Measurements from ENCODE around the gene SHISA8.
"Not testable (repeated sequence)": the region's sequence is repeated elsewhere in the genome, so short reads cannot be mapped to it uniquely, and the experiment has no call there.

Gene SHISA8

DNA sequence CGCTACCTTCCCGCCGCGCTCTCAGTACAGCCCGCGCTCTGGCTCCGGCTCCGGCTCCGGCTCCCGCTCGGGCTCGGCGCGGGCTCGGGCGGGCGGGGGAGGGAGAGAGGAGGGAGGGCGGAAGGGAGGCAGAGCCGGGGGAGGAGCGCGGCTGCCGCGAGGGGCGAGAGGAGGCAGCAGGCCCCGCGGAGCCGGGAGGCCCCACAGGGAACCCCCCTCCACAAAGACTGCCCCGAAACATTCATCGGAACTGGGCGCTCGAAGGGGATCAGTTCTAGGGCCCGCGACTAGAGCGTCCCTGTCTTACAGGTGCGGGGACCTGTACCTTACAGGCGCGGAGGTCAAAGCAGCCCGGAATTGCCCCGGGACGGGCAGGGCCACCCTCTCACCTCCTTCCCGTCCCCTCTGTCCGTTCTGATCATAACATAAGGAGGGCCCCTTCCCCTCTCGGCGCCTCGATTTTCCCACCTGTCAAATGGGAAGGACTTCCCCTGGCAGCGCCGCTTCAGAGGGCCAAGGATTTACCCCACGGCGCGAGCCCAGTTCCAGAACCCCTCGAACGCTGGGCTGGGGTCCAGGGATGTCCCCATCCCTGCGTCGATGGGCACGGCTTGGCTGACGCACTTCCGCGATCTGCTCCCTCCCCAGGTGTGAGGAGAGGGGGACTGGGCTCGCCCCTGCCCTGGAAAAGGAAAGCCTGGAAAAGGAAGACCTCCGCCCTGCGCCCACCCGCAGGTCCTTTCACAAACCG is at the start of gene SHISA8:
Gene SHISA8 (minus strand): TSS at position 40 of the 751 bp plus-strand sequence. CDS start 407 bp downstream, outside the sequence.
- DNase-seq (ENCODE audit: low read depth in 2 of 2, low spot score in 1 of 2): peak; percentile 33 to 47

DNA sequence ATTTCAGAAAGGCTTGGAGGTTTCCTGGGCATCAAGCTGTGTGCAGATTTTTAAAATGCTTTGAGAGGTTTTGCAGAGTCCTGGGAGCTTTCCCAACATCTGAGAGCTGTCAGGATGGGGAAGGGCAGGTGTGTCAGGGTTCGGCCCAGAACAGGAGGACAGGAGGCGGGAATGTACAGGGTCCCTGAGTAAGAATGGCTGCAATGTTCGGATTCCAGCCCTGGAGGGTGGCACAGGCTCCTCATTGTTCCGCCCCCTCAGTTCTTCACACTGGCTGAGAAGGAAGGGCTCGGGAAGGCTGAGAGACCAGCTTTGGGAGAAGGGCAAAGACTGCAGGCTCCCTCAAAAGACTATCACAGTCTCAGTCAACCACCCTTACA is 49.2 kb upstream of the SHISA8 start:
- DNase-seq (ENCODE audit: low read depth in 2 of 2, low spot score in 1 of 2): no peak

DNA sequence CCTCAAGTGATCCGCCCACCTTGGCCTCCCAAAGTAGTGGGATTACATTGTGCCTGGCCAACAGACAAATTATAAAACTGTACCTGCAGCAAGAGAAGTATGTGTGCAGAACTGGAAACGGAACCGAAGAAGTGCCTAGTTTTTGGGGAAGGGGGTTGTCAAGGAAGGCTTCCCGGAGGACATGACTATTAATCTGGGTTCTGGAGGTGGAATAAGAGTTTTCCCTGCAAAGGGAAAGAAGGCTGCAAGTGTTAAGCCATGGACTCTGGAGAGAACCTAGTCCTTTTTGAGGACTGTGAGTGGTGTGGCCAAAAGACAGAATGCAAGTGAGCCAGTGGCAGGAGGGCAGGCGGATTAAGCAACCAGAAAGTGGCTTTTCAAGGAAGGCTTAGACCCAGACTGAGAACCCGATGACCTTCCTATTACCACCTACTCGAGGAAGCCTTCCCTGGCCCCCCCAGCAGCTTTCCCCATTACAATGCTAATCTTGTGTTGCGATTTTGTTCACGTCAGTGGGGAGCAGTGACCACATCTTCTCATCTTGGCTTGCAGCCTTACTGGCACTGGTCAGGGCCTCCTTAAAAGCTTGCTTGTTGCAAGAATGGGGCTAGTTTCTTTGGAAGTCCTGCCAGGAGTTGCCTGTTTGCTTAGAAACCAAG is 48.7 kb upstream of the SHISA8 start:
- no peak for DNase-seq (ENCODE audit: low read depth in 2 of 2, low spot score in 1 of 2)

DNA sequence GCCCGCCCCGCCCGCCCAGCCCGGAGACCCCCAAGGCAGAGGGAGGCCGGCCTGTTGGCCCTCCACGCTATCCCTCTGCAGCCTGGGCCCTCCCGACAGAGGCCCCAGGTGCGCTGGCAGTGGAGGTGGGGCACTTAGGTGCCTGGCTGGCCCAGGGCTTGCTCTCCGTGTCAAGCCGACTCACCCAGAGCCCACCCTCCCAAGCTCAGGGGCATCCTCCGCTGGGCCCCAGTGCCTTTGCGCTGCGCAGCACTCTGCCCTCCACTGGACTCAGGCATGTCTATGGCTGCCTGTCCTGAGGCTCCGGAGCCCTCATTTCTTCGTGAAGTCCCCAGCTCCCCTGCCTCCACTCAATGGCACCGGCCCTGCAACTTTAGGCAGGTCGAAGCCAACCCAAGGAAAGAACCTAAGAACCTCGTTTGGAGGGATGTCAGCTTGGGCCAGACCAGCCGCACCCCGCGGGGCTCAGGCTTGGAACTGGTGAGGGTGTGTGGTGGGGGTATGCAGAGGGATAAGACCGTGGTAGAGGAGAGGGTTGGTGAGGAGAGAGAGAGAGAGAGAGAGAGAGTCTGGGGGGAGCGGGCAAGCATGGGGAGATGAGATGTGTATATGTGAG is 43.2 kb upstream of the SHISA8 start:
- no peak for DNase-seq (ENCODE audit: low read depth in 2 of 2, low spot score in 1 of 2)

DNA sequence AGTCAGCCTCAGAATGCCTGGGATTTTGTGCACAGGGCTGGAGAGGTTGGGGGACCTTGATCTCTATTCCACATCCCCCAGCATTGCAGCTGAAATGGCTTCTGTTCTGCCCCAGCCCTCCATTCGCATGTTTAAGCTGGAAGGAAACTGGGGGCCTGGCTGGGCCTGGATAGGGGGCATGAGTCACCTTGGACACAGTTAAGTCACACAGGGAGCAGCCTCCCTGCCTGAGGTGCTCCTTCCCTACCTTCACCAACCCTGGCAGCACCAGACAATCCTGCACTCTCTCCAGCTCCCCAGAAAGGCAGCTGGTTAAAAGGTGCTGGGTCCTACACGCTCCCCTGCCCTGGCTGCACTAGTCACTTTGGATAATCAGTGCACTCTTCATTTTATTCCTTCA is 37.8 kb upstream of the SHISA8 start:
- DNase-seq (ENCODE audit: low read depth in 2 of 2, low spot score in 1 of 2): no peak

DNA sequence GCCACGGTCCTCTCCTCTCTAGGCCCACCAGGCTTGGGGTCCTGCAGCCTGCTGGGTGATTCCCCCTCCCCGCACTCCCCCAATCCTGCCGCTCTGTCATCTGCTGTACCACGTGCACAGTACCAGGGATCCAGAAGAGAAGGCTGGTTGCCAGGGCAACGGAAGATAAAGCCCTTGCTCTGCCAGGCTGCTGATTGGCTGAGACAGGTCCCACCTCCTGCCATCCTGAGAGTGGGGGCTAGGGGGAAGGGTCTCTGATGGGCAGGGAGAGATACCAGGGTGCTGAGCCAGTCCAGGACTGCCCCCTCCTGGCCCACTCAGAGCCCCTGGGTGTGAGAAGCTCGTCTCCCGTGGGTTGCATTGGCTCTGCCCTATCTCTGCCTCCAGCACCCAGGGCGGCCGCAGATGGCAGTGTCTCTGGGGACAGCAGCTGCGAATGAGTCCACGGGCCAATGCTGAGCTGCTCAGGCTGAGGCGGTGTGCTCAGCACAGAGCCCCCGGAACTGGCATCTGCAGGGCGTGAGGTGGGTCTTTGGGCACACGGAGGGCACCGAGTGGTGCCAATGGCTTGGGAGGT is 37.1 kb upstream of the SHISA8 start, which contains the start of gene SMIM45:
Gene SMIM45 (plus strand): TSS at position 253 of the 577 bp plus-strand sequence.
- no peak for DNase-seq (ENCODE audit: low read depth in 2 of 2, low spot score in 1 of 2)

DNA sequence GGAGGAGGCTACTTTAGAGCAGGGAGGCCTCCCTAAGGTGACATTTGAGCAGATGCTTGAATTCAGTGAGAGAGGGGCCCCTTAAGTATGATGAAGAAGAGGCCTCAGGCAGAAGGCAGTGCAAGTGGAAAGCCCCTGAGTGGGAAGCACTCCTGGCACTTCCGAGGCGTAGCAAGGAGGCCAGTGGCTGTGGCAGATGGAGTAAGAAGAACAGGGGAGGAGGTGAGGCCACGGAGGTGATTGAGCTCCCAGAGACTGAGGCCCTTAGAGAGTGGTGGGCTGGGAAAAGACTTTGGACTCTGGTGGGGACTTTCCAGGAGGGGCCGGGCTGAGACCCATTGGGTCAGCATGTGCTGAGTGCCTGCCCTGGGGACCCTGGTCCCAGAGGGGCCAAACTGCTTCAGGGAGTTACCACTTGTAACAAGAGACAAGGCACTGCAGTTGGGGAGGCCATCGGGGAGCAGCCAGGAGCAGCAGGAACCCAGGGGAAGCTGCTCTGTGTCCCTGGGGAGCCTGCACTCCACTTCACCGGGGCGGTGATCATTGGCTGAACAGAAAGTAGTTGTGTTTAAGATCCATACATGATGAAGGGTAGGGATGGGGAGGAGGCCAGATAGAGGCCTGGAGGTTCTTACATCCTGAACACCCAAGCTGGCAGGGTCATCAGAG is 34.6 kb upstream of the SHISA8 start:
- no peak for DNase-seq (ENCODE audit: low read depth in 2 of 2, low spot score in 1 of 2)

DNA sequence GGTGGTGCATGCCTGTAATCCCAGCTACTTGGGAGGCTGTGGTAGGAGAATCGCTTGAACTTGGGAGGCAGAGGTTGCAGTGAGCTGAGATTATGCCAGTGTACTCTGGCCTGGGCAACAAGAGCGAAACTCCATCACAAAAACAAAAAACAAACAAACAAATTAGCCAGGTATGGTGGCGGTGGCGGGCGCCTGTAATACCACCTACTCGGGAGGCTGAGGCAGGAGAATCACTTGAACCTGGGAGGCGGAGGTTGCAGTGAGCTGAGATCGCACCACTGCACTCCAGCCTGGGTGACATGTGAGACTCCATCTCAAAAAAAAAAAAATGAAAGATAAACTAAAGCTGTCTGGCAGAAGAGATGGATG is 34.0 kb upstream of the SHISA8 start:
- not testable (repeated sequence) for DNase-seq (ENCODE audit: low read depth in 2 of 2, low spot score in 1 of 2)

DNA sequence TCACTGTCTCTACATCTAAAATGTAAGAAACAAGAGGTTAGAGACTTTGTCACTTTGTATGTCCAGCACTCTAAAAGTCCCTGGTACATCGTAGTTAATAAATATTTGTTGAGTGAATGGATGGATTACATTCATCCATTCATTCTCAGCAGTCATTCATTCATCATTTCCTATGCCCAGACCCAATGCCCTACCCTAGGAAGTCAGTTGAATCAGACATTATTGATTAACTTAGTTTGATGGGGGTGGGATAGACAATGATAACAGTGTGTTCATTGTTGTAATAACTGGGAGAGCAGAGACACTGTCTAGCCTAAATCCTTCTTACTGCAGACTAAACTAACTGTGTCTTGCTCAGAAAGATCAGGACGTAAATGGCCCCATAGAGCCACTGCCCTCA is 33.3 kb upstream of the SHISA8 start:
- DNase-seq (ENCODE audit: low read depth in 2 of 2, low spot score in 1 of 2): no peak

DNA sequence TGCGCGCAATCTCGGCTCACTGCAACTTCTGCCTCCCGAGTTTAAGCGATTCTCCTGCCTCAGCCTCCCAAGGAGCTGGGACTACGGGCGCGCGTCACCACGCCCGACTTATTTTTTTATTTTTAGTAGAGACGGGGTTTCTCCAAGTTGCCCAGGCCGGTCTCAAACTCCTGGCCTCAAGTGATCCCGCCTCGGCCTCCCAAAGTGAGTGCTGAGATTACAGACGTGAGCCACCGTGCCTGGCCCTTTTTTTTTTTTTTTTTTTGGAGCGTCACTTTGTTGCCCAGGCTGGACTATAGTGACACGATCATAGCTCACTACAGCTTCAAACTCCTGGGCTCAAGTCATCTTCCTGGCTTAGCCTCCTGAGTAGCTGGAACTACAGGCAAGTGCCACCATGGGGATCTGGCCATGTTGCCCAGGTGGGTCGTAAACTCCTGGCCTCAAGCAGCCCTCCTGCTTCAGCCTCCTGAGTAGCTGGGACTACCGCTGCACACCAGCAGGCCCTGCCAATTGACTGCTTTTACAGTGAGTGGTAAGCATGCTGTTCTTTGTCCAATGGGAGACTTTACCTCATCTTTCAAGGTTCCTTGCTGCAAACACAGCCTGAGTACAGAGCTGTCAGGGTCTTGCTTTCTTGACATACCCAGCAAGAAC is 32.7 kb upstream of the SHISA8 start:
- no peak for DNase-seq (ENCODE audit: low read depth in 2 of 2, low spot score in 1 of 2)

DNA sequence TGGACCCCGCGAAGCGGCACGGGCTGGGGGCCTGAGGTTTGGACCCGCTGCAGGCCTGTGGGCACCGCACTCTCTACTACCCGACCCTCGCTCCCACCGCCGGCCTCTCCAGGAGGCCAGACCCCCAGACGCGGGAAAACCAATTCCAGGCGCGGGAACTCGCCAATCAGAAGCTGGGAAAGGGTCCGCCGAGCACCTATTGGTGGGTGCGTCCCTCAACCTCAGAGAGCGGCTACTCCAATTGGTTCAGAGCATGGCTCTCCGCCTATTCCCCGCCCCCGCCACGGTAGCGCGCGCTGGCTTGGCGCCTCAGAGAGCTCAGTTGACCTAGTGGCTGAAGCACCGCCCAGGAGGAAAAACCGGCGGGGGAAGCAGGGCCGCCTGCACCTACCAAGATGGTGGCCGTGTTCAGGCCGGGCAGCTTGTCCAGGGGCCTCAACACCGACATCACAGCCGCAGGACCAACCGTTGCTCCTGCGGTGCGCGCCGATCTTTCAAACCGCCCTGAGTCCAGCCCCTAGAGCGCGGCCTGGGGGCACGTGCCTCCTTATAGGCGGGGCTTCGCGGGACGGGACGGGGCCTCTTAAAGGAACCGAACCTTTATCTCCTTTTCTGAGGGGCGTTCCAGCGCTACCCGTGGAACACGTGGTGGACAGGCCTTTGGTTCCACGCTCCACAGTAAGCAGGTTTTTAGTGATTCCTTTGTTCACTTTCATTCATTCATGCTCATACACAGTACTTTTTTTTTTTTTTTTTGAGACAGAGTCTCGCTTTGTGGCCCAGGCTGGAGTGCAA is 32.0 kb upstream of the SHISA8 start, which contains the start of gene CENPM:
Gene CENPM (minus strand): TSS at position 524 of the 795 bp plus-strand sequence. CDS start 76 bp downstream, at position 448.
- DNase-seq (ENCODE audit: low read depth in 2 of 2, low spot score in 1 of 2): peak; percentile 67 to 72

DNA sequence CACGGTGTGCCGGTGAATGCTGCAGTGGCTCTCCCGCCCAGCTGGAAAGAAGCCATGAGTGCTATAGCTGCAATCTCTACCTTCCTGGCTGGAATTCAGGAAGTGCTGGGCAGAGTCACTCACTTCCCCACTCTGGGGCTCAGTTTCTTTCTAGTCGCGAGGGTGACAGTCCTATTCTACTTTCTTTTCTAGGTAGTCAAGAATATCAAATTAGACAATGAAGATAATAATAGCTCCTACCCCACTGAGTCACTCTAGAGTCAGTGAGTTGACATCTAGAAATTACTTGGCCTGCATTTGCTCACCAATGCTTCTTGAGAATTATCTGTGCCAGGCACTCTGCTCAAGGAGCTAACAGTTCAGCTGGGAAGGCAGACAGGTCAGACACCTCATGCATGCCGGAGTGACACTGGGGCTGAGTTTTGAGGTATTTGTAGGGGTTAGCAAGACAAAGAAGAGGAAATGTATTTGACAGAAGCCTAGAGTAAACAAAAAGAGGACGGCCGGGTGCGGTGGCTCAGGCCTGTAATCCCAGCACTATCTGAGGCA is 28.9 kb upstream of the SHISA8 start:
- no peak for DNase-seq (ENCODE audit: low read depth in 2 of 2, low spot score in 1 of 2)

DNA sequence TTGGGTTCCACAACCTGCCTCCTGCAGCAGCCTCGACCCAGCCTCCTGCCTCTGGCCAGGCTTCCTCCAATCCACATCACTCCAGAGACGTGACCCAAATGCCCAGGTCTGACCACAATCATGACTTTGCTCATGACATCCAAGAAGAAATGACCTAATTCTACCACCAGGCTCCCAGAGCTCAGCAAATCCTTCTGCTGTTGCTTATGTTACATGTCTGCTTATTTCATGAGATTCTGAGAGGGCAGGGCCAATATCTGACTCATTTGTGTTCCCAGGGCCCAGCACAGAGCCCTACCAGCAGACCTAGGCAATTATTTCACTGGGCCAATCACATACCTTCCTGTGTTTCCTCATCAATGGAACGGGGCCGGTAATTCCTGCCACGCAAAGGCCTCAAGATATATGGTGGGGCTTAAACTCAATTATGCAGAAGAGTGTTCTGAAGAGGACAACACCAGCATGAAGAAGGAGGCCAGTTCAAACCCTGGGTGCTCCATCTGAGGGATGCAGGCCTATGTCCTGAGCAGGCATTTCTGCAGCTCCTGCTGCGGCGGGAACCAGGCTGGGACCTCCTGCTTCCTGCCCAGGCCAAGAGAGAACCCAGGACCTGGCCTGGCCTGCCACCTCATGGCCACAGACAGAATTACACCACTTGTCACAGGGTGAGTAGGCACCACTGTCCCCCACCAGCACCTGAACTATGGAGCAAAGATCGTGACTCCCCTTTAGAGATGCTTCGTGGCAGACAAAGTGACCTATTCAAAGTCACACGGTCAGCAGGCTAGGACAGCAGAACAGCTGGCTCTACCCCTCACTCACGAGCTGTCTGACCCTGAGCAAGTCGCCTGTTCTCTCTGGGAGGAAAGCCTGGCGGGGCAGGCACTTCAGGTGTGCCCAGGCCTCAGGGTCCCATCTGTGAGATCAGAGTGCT is 26.2 kb upstream of the SHISA8 start:
- peak; percentile 64 to 66 for DNase-seq (ENCODE audit: low read depth in 2 of 2, low spot score in 1 of 2)

DNA sequence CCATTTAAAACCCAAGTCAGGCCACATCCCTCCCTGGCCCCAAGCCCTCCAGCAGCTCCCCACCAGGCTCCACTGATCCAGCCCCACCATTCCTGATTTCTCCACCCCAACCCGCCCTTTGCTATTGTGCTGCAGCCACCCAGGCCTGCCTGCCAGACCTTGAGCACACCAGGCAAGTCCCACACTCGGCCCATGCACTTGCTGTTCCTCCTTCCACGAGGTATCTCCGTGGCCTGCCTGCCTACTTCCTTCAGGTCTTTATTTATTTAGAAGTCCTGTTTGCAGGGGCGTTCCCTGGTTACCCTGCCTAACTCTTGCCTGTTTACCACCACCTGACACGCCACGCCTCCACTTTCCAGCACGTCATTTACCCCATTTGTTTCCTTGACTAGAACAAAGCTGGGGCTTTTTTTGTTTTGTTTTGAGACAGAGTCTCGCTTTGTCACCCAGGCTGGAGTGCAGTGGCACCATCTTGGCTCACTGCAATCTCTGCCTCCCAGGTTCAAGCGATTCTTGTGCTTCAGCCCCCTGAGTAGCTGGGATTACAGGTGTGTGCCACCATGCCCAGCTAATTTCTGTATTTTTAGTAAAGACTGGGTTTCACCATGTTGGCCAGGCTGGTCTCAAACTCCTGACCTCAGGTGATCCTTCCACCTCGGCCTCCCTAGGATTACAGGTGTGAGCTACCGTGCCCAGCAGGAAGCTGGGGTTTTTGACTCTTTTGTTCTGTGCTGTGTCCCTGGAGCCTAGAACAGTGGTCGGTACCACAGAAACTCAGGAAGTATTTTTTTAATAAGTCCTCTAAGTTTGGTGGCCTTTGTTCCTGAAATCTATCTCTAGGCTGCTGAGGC is 25.3 kb upstream of the SHISA8 start:
- DNase-seq (ENCODE audit: low read depth in 2 of 2, low spot score in 1 of 2): peak; percentile 87 to 90

DNA sequence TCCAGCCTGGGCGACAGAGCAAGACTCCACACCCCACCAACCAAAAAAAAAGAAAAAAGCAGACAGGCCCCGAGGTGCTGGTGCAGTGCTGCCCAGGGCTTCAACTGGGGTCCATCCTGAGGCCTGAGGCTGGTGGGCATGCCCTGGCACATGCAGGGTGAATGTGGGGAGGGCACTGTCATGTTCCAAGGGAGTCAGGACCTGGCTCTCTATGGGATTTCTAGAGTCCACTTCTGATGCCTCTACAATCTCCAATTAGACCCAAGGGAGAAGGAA is 22.0 kb upstream of the SHISA8 start:
- no peak for DNase-seq (ENCODE audit: low read depth in 2 of 2, low spot score in 1 of 2)

DNA sequence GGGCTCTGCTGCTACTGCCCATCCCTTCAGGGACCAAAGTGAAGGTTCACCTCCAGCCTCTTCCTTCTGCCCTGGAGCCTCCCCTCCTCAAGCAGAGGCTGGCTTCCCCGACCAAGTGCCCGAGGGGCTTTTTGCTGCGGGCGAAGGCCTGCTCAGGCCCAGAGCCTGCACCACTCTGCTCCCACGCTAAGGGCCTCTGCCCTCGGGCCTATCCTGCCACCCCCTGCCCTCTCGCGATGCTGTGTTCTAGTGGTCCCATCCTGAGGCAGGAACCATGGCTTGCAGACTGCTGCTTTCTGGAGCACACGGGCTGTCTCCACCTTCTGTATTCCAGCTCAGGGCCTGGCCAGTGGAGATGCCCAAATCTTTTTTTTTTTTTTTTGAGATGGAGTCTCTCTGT is 20.6 kb upstream of the SHISA8 start:
- no peak for DNase-seq (ENCODE audit: low read depth in 2 of 2, low spot score in 1 of 2)

DNA sequence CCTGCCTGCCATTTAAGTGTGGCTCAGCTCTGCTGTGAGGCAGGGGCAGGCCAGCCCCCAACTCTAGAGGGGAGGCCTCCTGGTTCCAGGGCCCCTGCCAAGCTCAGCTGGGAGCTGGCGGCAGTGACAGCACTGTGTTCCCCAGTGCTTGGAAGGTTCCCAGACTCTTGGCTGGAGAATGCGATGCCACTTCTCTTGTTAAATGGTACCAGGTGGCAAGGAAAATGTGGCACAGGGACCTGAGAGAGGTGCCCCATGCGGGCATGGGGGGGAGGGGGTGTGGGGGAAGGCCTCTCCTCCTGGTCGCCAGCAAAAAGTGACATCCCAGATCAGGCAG is 20.1 kb upstream of the SHISA8 start:
- DNase-seq (ENCODE audit: low read depth in 2 of 2, low spot score in 1 of 2): no peak
